Head of caudate nucleus (tissue), 42 donors: ENCODE data around the gene RPP14.
"Not testable (repeated sequence)": the region's sequence is repeated elsewhere in the genome, so short reads cannot be mapped to it uniquely, and the experiment has no call there.

Experiments
- DNase-seq, 42 donors: peaks; one replicate each; pipeline versions ENCODE4 v3.0.0 to v3.0.0-alpha.2; 2020 to 2021; ENCODE audit warnings: mixed read lengths in 7 of 42
- intact Hi-C: fragments of 100-400 bp; cut with DNase I; formaldehyde crosslinking; loops from one replicate; pipeline ENCODE4 v1.15.0; 2022

RPP14 gene

GRCh38 chr3:58288964-58289613 lies 17.0 kb upstream of the RPP14 start:
- intact Hi-C loops, DNase-seq: not testable (repeated sequence)

GRCh38 chr3:58290446-58290845 lies 15.6 kb upstream of the RPP14 start:
- DNase-seq, intact Hi-C loops: not testable (repeated sequence)

GRCh38 chr3:58291671-58292338 lies 14.2 kb upstream of the RPP14 start:
- DNase-seq = peak in 3 of 42 donors; percentile 29 to 55 (median 38)
- intact Hi-C loops = no loop called here

GRCh38 chr3:58292866-58293265 lies 13.2 kb upstream of the RPP14 start:
- no peak for DNase-seq
- intact Hi-C loops = no loop called here

- intact Hi-C loops = no loop called here
- DNase-seq = peak; percentile 38 to 89 (median 64)
These were observed 12.5 kb upstream of the RPP14 start for GRCh38 chr3:58293516-58293915.

GRCh38 chr3:58296269-58296668 lies 9.8 kb upstream of the RPP14 start:
- intact Hi-C loops = loop anchor here (5.0 kb wide), 1 partner anchor 59 kb away; the partner anchor contains the start of gene ABHD6
- DNase-seq = peak; percentile 32 to 91 (median 76)

GRCh38 chr3:58296843-58297242 lies 9.2 kb upstream of the RPP14 start:
- intact Hi-C loops = loop anchor here (5.0 kb wide), 1 partner anchor 60 kb away; the partner anchor contains the start of gene ABHD6
- DNase-seq = no peak

- no peak for DNase-seq
- intact Hi-C loops = loop anchor here (5.0 kb wide), 1 partner anchor 61 kb away; the partner anchor contains the start of gene ABHD6
These were observed 7.9 kb upstream of the RPP14 start for GRCh38 chr3:58298190-58298589.

- DNase-seq = no peak
- intact Hi-C loops = loop anchor here (5.0 kb wide), 1 partner anchor 62 kb away; the partner anchor contains the start of gene ABHD6
These were observed 7.0 kb upstream of the RPP14 start for GRCh38 chr3:58299075-58299474.

- peak in 3 of 42 donors; percentile 39 to 68 (median 59) for DNase-seq
- intact Hi-C loops = loop anchor here (2.0 to 10.0 kb wide), 3 partner anchors 63 to 285 kb away; partner anchors contain the start of gene ABHD6
These were observed 6.1 kb upstream of the RPP14 start for GRCh38 chr3:58299839-58300516.

- intact Hi-C loops = loop anchor here (5.0 to 10.0 kb wide), 3 partner anchors 185 to 293 kb away; partner anchors contain the start of gene KCTD6
- DNase-seq = no peak
These were observed 1.7 kb downstream of the RPP14 start for GRCh38 chr3:58307639-58308215.

GRCh38 chr3:58308728-58309127 lies 2.7 kb downstream of the RPP14 start:
- intact Hi-C loops = loop anchor here (5.0 to 10.0 kb wide), 3 partner anchors 184 to 294 kb away; partner anchors contain the start of gene KCTD6
- peak in 3 of 42 donors; percentile 28 to 64 (median 29) for DNase-seq

- intact Hi-C loops = no loop called here
- no peak for DNase-seq
These were observed 11.8 kb downstream of the RPP14 start for GRCh38 chr3:58317811-58318210.

GRCh38 chr3:58321791-58322190 lies 15.7 kb downstream of the RPP14 start:
- intact Hi-C loops = loop anchor here (5.0 kb wide), 1 partner anchor 216 kb away; the partner anchor contains the start of gene ACOX2
- no peak for DNase-seq

- intact Hi-C loops = loop anchor here (5.0 kb wide), 1 partner anchor 215 kb away; the partner anchor contains the start of gene ACOX2
- peak in 1 of 42 donors; percentile 9 for DNase-seq
These were observed 16.7 kb downstream of the RPP14 start for GRCh38 chr3:58322793-58323192.

- DNase-seq = peak in 9 of 42 donors; percentile 25 to 58 (median 34)
- intact Hi-C loops = loop anchor here (5.0 kb wide), 1 partner anchor 214 kb away; the partner anchor contains the start of gene ACOX2
These were observed 17.7 kb downstream of the RPP14 start for GRCh38 chr3:58323529-58324390.

- no peak for DNase-seq
- intact Hi-C loops = loop anchor here (5.0 kb wide), 1 partner anchor 213 kb away; the partner anchor contains the start of gene ACOX2
These were observed 18.6 kb downstream of the RPP14 start for GRCh38 chr3:58324391-58325390.
